OCI-LY3 (cell line): ENCODE results near the gene CNP.

Source experiments
- EZH2phosphoT487 ChIP-seq: fragments of 200-600 bp; shearing (Covaris generic); IDR thresholded peaks from 2 replicates; pipeline ENCODE4 v1.6.1; 2018; ENCODE audit warnings: antibody characterized with exemption, mixed run types, low read depth
- TF ChIP-seq, protein P1 (sequence below): fragments of 200-600, 300-600 bp; sonication (generic); IDR thresholded peaks from 2 replicates; pipeline ENCODE4 v1.5.1; 2014; ENCODE audit warnings: antibody characterized with exemption, low read length, low read depth

DNA sequence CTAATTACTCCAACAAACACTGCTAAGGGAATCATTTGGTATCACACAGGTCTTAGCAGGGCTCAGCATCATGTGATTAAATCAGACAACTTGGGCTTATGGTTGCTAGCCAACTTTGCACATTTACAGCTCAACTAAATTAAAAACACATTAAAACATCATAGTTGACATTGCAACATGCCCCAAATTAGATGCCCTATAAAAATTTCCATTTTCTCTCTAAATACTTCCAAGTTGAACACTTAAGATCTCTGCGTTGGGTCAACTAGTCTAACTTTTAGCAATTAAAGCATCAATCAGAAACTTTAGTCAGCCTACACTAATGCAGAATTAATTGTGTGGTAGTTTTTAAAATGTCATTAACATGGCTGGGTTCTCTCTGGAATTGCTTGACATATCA is 38.6 kb downstream of the CNP start:
- TF ChIP-seq, protein P1, sequence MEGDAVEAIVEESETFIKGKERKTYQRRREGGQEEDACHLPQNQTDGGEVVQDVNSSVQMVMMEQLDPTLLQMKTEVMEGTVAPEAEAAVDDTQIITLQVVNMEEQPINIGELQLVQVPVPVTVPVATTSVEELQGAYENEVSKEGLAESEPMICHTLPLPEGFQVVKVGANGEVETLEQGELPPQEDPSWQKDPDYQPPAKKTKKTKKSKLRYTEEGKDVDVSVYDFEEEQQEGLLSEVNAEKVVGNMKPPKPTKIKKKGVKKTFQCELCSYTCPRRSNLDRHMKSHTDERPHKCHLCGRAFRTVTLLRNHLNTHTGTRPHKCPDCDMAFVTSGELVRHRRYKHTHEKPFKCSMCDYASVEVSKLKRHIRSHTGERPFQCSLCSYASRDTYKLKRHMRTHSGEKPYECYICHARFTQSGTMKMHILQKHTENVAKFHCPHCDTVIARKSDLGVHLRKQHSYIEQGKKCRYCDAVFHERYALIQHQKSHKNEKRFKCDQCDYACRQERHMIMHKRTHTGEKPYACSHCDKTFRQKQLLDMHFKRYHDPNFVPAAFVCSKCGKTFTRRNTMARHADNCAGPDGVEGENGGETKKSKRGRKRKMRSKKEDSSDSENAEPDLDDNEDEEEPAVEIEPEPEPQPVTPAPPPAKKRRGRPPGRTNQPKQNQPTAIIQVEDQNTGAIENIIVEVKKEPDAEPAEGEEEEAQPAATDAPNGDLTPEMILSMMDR, result no peak
- TF ChIP-seq EZH2phosphoT487, result no peak
